GM12891 (cell line): ENCODE measurements around the gene PTPRN2.

Experiments
- PAX5 ChIP-seq: IDR thresholded peaks from 2 replicates; pipeline ENCODE4 v1.6.1; 2011; ENCODE audit warnings: low read length, moderate library complexity, mild to moderate bottlenecking; ENCODE audit not compliant: insufficient read depth, severe bottlenecking
- POLR2A ChIP-seq: IDR thresholded peaks from 2 replicates; pipeline ENCODE4 v1.6.1; 2011; ENCODE audit warnings: low read depth, low read length, control low read depth
- POLR2AphosphoS5 ChIP-seq: IDR thresholded peaks from 2 replicates; pipeline ENCODE4 v1.6.1; 2011; ENCODE audit warnings: low read depth, low read length, control low read depth
- POU2F2 ChIP-seq: IDR thresholded peaks from 2 replicates; pipeline ENCODE4 v1.6.1; 2011; ENCODE audit warnings: low read depth, mild to moderate bottlenecking, control low read depth, low read length, moderate library complexity
- SPI1 ChIP-seq: IDR thresholded peaks from 2 replicates; pipeline ENCODE4 v1.6.1; 2011; ENCODE audit warnings: low read depth, low read length, control low read depth
- TAF1 ChIP-seq: IDR thresholded peaks from 2 replicates; pipeline ENCODE4 v1.6.1; 2011; ENCODE audit warnings: low read depth, low read length, control low read depth

- no peak for TF ChIP-seq POLR2AphosphoS5
- no peak for TF ChIP-seq TAF1
- TF ChIP-seq POLR2A, result no peak
- TF ChIP-seq SPI1, result no peak
- no peak for TF ChIP-seq POU2F2
- TF ChIP-seq PAX5, result no peak
Observed at GRCh38 chr7:157540606-157541294, 1046.9 kb downstream of the PTPRN2 start.
